Central memory CD4-positive, alpha-beta T cell (primary cell): ENCODE data around the gene PLS3.
"Not testable (repeated sequence)": the region's sequence is repeated elsewhere in the genome, so short reads cannot be mapped to it uniquely, and the experiment has no call there.

Experiments used
- DNase-seq: peaks from one replicate; pipeline ENCODE4 v3.0.0; 2022
- total RNA-seq, 3 experiments: gene quantifications; one replicate each; lab custom pipeline; 2026; lab: John Stamatoyannopoulos, UW

The PLS3 gene, protein sequence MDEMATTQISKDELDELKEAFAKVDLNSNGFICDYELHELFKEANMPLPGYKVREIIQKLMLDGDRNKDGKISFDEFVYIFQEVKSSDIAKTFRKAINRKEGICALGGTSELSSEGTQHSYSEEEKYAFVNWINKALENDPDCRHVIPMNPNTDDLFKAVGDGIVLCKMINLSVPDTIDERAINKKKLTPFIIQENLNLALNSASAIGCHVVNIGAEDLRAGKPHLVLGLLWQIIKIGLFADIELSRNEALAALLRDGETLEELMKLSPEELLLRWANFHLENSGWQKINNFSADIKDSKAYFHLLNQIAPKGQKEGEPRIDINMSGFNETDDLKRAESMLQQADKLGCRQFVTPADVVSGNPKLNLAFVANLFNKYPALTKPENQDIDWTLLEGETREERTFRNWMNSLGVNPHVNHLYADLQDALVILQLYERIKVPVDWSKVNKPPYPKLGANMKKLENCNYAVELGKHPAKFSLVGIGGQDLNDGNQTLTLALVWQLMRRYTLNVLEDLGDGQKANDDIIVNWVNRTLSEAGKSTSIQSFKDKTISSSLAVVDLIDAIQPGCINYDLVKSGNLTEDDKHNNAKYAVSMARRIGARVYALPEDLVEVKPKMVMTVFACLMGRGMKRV
- 0.11 to 0.58 (median 0.11) reads per million in 3 experiments for total RNA-seq

DNA sequence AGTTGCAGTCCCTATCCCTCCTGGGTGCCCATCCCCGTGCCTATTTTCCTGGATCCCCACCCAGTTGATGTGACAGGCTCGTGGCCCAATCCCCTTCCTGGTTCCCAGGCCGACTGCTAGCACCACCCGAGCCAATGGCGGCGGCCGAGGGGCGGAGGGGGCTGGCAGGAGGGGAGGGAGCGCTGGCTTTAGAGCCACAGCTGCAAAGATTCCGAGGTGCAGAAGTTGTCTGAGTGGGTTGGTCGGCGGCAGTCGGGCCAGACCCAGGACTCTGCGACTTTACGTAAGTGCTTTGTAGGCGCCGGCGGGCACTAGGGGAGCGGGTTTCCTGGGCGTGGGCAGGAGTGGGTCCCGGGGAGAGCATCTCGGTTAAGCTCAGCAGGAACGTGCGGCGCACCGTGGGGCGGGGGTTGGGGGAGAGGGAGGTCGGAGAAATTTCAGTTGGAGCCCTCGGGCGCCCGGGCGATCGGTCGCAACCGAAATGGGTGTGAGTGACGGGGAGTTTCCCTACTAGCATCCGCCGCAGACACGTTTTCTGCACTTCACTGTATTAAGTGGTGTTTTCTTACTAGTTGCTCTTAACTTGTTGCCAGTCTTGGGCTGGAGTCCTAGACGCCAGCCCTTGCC, at the start of gene PLS3:
TSS of gene PLS3 (plus strand) at position 197 of the 627 bp plus-strand sequence. CDS start 49,077 bp downstream, outside the sequence.
- DNase-seq = no peak

DNA sequence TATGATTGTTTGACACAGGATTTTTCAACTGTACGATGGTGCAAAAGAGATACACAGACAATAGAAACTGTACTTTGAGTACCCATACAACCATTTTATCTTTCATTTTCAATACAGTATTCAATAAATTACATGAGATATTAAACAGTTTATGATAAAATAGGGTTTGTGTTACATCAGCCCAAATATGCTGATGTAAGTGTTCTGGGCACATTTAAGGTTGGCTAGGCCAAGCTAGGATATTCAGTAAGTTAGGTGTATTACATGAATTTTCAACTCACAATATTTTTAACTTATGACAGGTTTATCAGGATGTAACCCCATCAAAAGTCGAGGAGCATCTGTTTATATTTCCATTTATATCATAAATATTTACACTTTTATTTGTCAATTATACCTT, 42.9 kb upstream of the PLS3 start:
- DNase-seq = no peak

DNA sequence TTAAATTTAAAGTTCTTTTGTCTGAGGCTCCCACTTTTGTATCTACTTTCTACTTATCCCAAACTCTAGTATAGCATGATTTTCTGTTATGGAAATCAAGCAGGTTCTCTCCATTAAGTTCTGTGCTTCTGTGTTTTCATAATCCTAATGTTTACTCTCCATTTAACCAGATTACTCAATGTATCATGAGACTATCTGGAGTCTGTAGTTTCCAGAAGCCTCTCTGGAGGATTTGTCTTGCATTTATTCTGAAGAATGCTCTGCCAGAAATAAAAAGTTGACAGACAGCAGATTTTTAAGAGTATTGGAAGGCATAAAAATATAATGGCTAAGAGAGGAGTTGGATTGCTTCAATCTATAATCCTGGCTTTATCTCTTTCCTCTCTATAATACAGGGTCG, 39.2 kb upstream of the PLS3 start:
- DNase-seq = no peak

DNA sequence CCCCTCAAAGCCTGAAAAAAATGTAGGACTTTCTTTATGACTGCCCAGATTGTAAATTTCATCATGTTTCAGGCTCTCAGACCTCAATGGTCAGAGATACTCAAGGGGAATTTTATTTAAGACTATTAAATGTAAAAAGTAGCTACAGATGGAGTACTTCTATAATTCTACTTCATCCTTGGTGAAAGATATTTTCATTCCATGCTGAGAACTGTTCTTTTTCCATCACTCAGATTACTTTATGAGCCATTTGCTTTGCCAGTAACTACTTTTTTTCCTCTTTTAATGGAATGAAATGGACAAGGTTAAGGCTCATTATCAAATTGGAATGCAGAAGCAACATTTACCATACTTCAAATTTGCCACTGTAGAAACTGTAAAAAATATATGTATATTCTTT, 38.0 kb upstream of the PLS3 start:
- DNase-seq = no peak

DNA sequence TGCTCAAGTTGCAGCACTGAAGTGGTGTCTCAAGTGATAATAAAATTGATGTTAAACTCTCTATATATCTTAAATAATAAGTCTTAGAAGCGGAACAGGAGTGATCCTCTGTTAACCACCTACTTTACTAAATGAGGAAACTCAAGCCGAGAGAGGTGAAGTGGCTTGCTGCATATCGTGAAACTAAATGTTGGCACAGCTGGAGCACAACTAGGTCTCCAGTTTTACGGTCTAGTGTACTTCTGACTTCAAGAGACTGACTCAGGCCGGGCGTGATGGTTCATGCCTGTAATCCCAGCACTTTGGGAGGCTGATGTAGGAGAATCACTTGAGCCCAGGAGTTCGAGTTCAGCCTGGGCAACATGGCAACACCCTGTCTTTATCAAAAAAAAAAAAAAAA, 35.5 kb upstream of the PLS3 start:
- DNase-seq = no peak

DNA sequence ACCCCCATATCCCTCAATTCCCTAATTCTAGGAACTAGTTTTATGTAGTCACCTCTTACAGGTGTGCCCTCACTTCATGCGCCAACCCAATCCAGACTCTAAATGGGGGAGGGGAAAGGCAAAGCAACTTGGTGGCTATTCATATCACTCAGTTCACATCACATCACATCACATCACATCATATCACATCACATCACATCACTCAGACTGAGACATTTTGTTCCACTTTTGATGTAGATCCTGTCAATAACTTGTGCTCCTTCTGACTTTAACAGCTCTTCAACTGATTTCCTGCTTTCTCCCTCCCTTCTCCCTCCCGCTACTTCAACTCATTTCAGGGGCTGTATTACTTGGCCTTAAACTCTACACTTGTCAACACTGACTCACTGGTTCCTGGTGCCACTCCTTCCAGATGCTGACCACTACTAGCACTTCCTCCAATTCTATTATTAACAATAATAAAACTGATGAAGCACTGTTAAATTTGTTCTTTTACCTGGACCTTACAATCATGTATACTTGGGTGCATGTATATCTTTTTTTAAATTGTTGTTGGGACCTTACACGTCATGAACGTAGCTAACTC, 29.1 kb upstream of the PLS3 start:
- no peak for DNase-seq

DNA sequence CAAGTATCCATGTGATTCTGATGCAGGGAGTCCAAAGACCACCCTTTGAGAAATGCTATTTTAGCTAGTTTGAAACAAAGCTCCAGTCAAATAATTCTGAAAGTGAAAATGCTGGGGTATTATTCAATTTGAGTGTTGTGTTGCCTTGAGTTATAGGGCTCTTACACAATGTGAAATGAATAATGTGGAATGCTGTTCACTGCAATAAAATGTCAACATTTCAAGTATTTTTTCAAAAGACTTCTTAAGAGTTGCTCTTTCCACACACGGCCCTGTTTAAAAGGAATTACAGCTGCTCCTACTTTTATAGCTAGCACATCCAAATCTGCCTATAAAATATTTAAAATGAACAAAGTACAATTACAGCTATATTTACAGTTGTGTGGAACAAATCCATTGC, 27.5 kb upstream of the PLS3 start:
- DNase-seq = no peak

DNA sequence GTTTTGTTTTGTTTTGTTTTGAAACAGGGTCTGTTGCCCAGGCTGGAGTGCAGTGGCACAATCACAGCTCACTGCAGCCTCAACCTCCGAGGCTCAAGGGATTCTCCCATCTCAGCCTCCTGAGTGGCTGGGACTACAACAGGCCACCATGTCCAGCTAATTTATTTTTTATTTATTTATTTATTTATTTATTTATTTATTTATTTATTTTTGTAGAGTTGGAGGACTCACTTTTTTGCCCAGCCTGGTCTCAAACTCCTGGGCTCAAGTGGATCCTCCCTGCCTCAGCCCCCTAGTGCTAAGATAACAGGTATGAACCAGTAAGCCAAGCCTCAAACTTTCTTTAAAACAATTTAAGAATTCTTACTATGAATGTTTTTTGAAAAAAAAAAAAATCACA, 26.6 kb upstream of the PLS3 start:
- no peak for DNase-seq

DNA sequence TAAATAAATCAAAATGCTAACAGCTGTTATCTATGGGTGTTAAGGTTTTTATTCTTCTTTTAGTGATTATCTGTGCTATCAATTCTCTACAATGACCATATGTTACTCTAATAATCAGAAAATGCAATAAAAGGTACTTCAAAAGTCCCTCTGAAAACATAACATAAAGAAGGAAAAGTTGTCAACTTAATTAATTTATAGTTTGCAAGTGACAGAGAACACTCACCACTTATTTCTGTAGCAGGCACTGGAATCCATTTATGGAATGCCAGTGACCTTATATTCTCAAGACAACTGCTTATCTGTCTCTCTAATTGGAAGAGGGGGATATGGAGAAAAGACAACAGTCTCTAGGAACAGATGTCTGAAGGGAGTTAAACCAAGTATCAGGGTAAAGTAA, 25.6 kb upstream of the PLS3 start:
- DNase-seq = no peak

DNA sequence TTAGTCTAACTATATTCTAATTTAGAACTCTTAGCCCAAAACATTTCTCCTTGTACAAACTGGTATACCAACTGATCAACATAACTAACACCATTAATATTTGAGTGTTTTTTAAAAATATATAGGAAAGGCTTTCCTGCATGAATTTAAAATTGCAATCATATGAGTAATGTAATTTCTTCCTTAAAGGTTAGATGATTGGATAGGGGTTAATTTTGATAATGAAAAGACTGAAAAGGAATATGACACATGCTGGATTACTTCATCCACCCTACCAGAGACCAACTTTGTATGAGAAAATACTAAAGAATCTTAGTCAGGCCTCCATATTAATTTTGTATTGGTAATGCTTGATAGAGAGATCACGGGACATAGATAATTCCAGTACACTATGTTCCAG, 25.1 kb upstream of the PLS3 start:
- DNase-seq = no peak

DNA sequence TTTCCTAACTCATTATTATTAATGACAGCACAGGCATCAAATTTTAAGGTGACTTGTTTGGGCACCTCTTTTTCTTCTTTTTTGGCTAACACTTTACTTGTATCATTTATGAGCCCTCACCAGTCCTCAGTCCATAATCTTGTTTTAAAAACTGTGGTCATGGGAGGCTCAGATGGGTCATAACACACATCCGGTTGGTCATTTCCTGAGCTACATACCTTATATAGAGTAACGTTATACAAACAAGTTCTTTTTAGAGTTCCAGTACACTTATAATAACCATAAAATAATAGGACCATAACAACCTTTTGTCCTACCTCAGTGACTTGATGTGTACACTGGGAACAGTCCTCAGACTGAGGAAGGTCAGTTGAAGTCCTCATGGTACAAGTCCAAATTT, 21.1 kb upstream of the PLS3 start:
- DNase-seq = no peak

DNA sequence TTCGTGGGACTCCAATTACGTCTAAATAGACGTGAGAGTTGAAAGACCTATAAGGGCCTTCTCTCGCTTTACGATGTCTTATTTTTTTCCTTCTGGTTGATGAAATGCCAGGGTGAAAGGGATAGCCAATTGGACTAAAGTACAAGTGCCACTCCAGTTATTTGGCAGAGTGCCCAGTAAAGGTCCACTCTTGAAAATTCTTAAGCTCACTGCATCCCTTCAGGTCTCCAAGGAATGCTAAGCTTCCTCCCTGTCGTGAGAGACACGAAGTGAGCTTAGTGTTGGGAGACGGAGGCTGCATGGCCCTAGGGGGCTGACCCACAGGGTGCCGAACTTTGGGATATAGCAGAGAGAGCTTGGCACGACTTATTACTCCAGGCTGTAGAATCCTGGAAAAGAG, 19.9 kb upstream of the PLS3 start:
- DNase-seq = not testable (repeated sequence)

DNA sequence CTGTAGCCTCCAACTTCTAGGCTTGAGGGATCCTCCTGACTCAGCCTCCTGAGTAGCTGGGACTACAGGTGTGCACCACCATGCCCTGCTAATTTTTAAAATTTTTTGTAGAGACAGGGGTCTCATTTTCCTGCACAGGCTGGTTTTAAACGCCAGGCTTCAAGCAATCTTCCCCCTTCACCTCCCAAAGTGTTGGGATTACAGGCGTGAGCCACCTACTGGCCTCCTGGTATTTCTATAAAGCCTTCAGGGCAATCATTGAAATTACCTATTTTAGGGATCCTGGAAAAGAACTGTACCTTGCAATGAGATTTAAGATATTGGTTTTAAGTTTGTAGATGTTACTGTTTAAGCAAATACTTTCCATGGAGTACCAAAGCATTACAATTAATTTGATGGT, 13.5 kb upstream of the PLS3 start:
- no peak for DNase-seq

DNA sequence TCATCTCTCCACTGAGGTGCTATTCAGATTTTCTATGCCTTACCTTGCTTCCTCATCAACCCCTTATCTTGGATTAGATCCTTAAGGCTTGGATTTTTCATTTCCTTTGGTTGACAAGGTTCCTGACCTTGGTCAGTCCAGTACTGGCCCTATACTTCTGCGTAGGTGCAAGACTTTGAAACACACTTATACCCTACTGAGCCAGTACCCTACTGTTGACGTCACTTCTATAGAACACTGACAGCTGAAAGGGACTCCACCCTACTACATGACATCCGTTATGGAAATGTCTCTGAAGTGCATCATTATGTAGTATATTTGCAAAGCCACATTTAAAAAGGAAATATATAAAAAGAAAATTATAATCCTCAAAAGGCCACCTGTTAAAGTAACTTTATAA, 12.0 kb upstream of the PLS3 start:
- DNase-seq = no peak

DNA sequence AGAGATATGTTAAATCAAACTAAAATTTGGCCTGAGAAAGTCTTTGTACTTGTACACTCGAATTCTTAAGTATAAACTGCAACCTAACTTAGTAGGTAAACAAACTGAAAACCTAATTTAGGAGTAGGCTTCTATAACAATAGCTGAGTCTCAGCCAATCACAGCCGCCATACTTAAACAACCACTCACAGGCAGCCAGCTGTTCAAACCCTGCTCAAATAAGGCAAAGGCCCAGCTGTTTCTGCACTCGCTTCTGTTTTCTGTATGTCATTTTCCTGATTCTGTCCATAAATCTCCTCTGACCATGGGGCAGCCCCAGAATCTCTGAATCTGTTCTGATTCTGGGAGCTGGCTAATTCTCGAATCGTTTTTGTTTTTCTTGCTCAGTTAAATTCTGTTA, 7.8 kb upstream of the PLS3 start:
- DNase-seq = no peak

DNA sequence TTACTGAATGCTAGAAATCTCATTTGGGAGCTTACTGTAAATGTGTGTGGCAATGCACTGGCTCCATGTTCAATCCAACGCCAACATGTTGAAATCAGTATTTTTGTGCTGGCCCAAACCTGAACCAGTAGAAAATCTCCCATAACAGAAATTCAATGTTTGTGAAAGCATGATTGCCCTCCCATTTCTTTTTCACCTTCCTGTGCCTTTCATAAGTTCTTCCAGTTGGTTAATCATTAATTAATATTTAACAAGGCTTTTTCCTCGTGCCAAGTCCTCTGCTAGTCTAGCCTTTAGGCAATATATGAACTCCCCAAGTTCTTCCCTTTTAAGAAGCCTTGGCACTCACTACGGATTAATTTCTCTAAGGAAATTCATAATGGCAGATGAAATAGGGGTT, 1.3 kb upstream of the PLS3 start:
- DNase-seq = no peak

DNA sequence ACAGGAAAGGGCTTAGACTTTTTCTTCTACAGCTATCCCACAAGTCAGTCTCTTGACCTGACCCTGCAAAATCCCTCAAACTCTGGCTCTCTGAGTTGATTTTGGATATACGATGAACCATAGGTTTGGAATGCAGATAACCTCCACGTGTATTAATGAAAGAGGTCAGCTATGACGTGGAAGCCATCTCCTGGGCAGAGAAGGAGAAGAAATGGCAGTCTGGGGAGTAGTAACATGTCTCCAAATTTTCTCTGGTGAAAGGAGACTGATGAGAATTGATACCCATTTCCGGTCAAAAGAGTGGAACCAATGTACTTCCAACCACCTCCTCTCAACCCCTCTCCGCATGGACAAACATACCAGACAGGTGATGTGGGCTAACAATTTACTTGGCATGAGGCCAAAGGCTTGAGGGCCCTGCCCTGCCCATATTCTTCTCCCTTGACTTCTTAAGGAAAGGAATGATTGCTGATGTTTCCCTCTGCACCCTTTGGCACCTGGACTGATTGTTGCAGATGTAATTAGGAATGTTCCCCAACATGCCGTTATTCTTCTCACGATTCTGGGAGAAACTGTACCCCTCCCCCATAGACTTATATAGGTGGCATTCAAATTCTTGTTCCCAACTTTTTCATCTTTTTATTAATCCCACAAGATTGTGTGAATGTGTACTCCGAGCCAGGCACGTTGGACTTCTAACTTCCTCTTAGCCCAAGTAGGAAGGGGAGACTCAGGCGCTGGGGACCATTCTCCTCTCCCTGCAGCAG, 580 bp upstream of the PLS3 start:
- DNase-seq = no peak

DNA sequence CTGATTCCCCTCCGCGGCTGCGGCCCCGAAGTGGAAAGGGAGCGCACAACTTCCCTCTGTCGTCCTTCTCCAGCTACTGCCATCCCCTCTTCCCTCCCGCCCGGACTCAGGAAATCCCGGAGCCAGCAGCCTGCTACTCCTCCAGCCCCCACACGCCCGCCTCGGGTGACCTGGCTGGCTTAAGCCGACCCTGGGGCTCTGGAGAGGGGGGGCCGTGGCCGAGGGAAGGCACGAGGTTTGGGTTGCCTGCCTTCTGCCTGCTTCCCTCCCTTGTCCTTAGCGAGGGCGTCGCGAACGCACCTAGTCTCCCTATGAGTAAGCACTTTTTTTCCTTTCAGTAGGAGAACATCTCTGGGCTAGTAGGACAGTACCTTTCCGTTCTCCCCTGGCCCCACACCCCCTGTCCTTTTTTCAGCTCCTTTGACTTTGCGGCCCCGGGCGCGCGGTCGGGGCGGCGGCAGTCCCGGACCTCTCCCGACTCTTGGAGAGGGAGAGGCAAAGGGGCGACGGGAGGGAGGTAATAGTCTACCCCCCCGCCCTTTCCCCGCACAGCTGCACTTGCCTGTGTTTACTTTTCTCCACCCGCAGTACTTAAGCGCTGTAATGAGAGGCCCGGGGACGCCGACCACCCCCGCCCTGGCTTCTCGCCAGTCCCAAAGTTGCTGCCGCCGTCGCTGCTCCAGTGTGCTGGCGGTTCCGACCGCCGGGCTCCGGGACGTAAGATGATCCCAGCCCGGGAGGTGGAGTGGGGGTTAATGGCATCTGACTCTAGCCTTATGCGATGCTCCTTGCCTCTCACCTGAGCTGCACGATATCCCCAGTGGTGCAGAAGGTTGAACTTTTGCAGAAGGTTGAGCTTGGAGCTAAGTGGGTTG, 868 bp downstream of the PLS3 start:
- no peak for DNase-seq

DNA sequence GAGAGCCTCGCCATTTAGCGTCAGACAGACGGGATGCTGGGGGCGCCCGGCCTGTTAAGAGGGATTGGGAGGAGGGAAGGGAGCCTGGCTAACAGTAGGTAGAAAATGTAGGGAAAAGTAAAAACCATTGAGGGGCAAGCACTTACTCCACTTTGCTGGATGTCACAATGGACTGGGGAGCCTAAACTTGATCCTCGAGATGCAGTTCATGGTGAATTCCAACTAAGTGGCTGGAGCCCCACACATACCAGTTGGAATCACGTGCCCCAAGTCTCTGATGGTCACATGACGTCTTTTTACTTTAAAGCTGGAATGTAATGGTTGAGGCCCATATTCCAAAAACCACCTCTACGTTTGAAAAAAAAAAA, 1.5 kb downstream of the PLS3 start:
- DNase-seq = no peak

DNA sequence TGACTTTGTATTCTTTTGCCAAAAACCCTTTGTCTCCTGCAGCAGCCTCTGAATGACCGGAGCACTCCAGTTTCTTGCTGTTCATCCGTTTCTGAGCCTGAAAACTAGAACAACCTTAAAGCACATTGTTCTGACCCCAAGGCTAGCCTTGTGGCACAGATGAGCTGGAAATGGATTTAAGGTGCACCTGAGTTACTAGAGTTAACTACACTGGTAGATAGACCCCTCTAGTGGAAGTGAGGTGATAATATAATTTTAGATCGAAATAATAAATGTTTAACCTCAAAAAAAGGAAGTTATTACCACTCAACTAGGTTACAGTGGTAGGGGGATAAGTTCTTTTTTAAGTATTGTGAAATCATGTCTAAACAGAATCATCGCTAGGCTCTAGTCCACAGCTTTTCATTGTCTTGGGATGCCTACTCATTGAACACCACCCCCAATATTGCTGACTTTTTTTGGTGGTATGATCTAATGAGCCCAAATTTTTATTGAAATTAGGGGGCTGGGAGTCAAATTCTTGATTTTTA, 2.7 kb downstream of the PLS3 start:
- DNase-seq = no peak

DNA sequence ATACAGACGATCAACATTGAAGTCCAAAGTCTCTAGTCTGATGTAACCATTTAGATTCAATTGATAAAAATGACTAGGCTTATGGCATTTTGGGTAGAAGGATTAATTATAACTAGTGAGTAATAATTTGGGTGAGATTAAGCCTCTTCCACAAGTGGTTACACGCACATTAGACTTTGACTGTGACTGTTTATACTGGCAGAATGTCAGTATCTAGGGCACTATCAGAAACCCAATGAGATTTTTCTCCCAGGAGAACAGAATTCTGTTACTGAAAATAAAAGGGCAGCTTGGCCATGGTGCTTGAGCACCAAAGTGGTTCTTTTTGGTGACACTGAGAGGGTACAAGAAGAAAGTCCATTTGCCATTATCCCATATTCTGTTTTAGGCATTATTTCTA, 3.3 kb downstream of the PLS3 start:
- no peak for DNase-seq

DNA sequence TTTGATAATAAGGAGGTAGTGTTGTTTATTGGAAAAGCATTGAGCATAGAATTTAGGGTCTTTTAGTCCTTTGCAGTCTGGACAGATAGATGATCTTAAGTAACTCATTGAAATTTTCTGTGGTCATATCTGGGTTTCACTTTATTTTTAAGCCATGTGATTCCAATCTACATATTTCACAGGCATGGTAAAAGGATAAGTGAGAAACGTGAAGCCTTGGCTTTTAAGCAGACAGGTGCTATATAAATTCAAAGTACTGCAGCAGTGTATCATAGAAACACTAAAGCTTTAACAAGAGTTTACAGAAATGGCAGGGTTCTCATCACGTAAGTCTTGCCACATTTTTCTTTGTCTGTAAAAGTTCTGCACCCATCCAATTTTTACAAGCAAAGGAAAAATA, 4.9 kb downstream of the PLS3 start:
- no peak for DNase-seq
